CD4-positive, alpha-beta T cell treated with Interleukin-12 subunit alpha and Interleukin-12 subunit beta, for 1 hour (primary cell): ENCODE measurements around the gene DNAJC4.

Experiments
- DNase-seq: peaks from one replicate; pipeline ENCODE4 v3.0.0-alpha.2; 2020

The DNAJC4 gene

DNA sequence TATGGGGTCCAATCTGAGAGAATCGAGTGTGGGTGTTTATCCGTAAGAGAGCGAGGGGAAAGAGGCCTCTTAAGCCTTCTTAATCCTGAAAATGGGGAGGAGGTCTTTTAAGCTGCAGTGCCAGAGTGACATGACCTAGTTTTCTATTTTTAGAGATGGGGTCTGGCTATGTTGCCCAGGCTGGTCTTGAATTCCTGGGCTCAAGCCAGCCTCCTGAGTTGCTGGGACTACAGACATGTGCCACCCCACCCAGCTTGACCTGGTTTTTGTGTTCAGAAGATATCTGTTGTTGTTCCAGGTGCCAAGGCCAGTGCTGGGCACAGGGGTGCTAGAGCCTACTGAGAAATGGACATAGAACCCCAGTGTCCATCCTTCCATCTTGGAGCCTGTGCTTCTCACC lies 52.7 kb downstream of the DNAJC4 start:
- no peak for DNase-seq
